ENCODE data around the gene KIAA1217. TPM values are rescaled to one million over a fixed set of nuclear protein-coding genes. Genes with fewer than 3 reads are reported as not detected.
A peak's percentile ranks its signal among the peaks of the same experiment; 100 is the strongest.

The KIAA1217 gene
- total RNA-seq, 1 experiment from 2014 or later, result 76.2 TPM

GRCh38 chr10:24496906-24497305, 288.0 kb downstream of the KIAA1217 start:
- H3K27me3 ChIP-seq (replicated peaks; ENCODE audit: insufficient read depth, low read depth, low read length, poor library complexity), result no peaks in the 10 kb centered on the region
- H3K27ac ChIP-seq (ENCODE audit: low read depth, low read length, poor library complexity, severe bottlenecking), result no peak overlapping the region
- POLR2A ChIA-PET (ENCODE audit: low non-redundant PET), result no interaction called here
- intact Hi-C loops (cut with micrococcal nuclease; ENCODE audit: unreplicated experiment), result no loop called here
- no peak for DNase-seq (ENCODE audit: low spot score)
- no peaks in the 10 kb centered on the region for H3K4me1 ChIP-seq (ENCODE audit: insufficient read depth, low read length, poor library complexity, severe bottlenecking)
- peaks cover 49% of the 10 kb centered on the region for H3K36me3 ChIP-seq (ENCODE audit: insufficient read depth, low read length, poor library complexity, severe bottlenecking)
- no peak for TF ChIP-seq EZH2 (IDR thresholded peaks at IDR 0.05; ENCODE audit: borderline replicate concordance, low read depth, low read length, poor library complexity, severe bottlenecking)
- TF ChIP-seq CTCF (conservative IDR thresholded peaks at IDR 0.05; ENCODE audit: low read depth, low read length), result no peak
- no peaks in the 10 kb centered on the region for H3K9me3 ChIP-seq (ENCODE audit: low read depth, low read length, poor library complexity, severe bottlenecking)
- BruUV-seq (replicated peaks), result no TSS peak
- CTCF ChIA-PET, result no interaction called here
- no peak overlapping the region for H3K4me3 ChIP-seq (ENCODE audit: low read depth, low read length, poor library complexity, severe bottlenecking)

DNA sequence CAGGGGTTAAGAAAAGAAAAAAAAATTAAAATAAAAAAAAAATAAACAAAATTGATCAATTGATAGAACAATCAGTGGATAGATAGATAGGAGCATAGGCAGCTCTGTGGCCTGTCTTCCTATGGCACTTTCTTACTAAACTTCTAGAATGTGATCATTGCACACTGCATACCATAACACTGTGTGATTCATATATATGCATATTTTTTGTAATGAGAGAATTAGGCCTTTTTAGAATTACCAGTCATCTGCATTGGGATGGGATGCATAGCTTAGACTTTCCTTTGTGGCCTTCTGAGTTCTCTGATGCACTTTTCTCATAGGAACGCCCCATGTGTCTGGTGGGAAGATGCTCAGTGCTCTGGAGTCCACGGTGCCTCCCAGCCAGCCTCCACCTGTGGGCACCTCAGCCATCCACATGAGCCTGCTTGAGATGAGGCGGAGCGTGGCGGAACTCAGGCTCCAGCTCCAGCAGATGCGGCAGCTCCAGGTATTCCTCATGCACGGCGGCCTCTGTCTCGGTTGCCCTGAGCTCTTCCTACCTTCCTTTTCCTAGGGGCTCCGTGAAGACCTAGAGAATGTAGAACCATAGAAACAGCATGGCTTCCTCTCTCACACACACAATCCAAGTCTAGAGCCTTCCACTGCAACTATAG, 292.2 kb downstream of the KIAA1217 start:
- TF ChIP-seq CTCF (conservative IDR thresholded peaks at IDR 0.05; ENCODE audit: low read depth, low read length) (no peak), EZH2 (IDR thresholded peaks at IDR 0.05; ENCODE audit: borderline replicate concordance, low read depth, low read length, poor library complexity, severe bottlenecking) (no peak)
- no peaks in the 10 kb centered on the region for H3K9me3 ChIP-seq (ENCODE audit: low read depth, low read length, poor library complexity, severe bottlenecking)
- no peak for DNase-seq (ENCODE audit: low spot score)
- no peak overlapping the region for H3K4me3 ChIP-seq (ENCODE audit: low read depth, low read length, poor library complexity, severe bottlenecking)
- H3K4me1 ChIP-seq (ENCODE audit: insufficient read depth, low read length, poor library complexity, severe bottlenecking), result peaks cover 42% of the 10 kb centered on the region
- BruUV-seq (replicated peaks), result no TSS peak
- no peak overlapping the region for H3K27ac ChIP-seq (ENCODE audit: low read depth, low read length, poor library complexity, severe bottlenecking)
- peaks cover 41% of the 10 kb centered on the region for H3K36me3 ChIP-seq (ENCODE audit: insufficient read depth, low read length, poor library complexity, severe bottlenecking)
- intact Hi-C loops (cut with micrococcal nuclease; ENCODE audit: unreplicated experiment), result loop anchor here (5.0 kb wide), 1 partner anchor 34 kb away; no protein-coding TSS in a partner anchor
- no peaks in the 10 kb centered on the region for H3K27me3 ChIP-seq (replicated peaks; ENCODE audit: insufficient read depth, low read depth, low read length, poor library complexity)
- POLR2A ChIA-PET (ENCODE audit: low non-redundant PET), result interaction anchor here (0.7 kb wide), 1 partner anchor 237 kb away, joined by 3 read pairs; no protein-coding TSS in a partner anchor
- CTCF ChIA-PET, result interaction anchor here (0.7 to 1.2 kb wide), 2 partner anchors 12 to 808 kb away, joined by 3 to 8 read pairs; no protein-coding TSS in a partner anchor

DNA sequence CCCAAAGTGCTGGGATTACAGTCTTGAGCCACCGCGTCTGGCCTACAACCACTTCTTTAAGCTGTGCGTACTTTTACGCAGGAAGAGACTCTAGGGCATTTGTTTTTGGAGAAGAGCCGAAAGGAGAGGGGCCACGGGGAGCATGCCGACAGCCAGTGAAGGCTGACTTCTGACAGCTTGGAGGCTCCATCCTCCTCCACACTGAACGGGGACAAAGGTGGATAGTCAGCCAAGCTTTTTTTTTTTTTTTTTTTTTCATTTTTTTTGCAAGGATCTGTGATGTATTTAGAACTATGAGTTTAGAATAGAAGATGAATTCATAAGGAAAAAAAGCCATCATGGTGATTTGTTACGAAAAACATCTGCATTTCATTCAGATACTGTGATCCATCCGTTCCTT, 293.1 kb downstream of the KIAA1217 start:
- TF ChIP-seq CTCF (conservative IDR thresholded peaks at IDR 0.05; ENCODE audit: low read depth, low read length), result no peak
- no peak for TF ChIP-seq EZH2 (IDR thresholded peaks at IDR 0.05; ENCODE audit: borderline replicate concordance, low read depth, low read length, poor library complexity, severe bottlenecking)
- Histone ChIP-seq H3K4me1 (ENCODE audit: insufficient read depth, low read length, poor library complexity, severe bottlenecking) (peaks cover 46% of the 10 kb centered on the region), H3K36me3 (ENCODE audit: insufficient read depth, low read length, poor library complexity, severe bottlenecking) (peaks cover 41% of the 10 kb centered on the region), H3K27me3 (replicated peaks; ENCODE audit: insufficient read depth, low read depth, low read length, poor library complexity) (no peaks in the 10 kb centered on the region), H3K9me3 (ENCODE audit: low read depth, low read length, poor library complexity, severe bottlenecking) (no peaks in the 10 kb centered on the region), H3K4me3 (ENCODE audit: low read depth, low read length, poor library complexity, severe bottlenecking) (no peak overlapping the region), H3K27ac (ENCODE audit: low read depth, low read length, poor library complexity, severe bottlenecking) (peak overlapping the region; percentile 59)
- BruUV-seq (replicated peaks), result no TSS peak
- ChIA-PET CTCF (interaction anchor here (0.6 to 0.8 kb wide), 3 partner anchors 138 to 809 kb away, joined by 3 to 8 read pairs (median 5); no protein-coding TSS in a partner anchor), POLR2A (ENCODE audit: low non-redundant PET) (no interaction called here)
- DNase-seq (ENCODE audit: low spot score), result no peak
- intact Hi-C loops (cut with micrococcal nuclease; ENCODE audit: unreplicated experiment), result loop anchor here (5.0 kb wide), 1 partner anchor 35 kb away; no protein-coding TSS in a partner anchor
